ENCODE results near the gene KIAA0753. TPM values are rescaled to one million over a fixed set of nuclear protein-coding genes. Genes with fewer than 3 reads are reported as not detected.

The KIAA0753 gene
- total and polyA plus RNA-seq, 7 experiments from 2014 or later: 2.6 to 18.4 (median 13.3) TPM

- H3K27me3 Mint-ChIP-seq: peaks cover 31 to 55% (median 52%) of the 10 kb centered on the region in 5 donors
- DNase-seq: no peak
- no peak overlapping the region for H3K4me3 Mint-ChIP-seq
- Histone ChIP-seq H3K27me3 (ENCODE audit: control insufficient read depth in 2 of 2, insufficient read depth in 2 of 2, low read length in 2 of 2) (peaks cover 0 to 6% of the 10 kb centered on the region in 2 donors), H3K9me3 (ENCODE audit: control insufficient read depth in 2 of 3, low read length in 3 of 3) (no peaks in the 10 kb centered on the region), H3K4me1 (ENCODE audit: control insufficient read depth in 2 of 2, insufficient read depth in 2 of 2, low read length in 2 of 2) (no peaks in the 10 kb centered on the region), H3K4me3 (ENCODE audit: low read length) (no peak overlapping the region), H3K36me3 (ENCODE audit: control insufficient read depth in 2 of 3, insufficient read depth in 3 of 3, low read length in 3 of 3) (no peaks in the 10 kb centered on the region), H3K27ac (ENCODE audit: low read depth, low read length) (no peak overlapping the region)
- intact Hi-C loops (cut with micrococcal nuclease): no loop called here
- ATAC-seq: no peak
- CTCF ChIA-PET: no interaction called here
- H3K9me3 Mint-ChIP-seq: peaks cover 0 to 2% (median 0%) of the 10 kb centered on the region in 11 donors
- H3K27ac Mint-ChIP-seq: no peak overlapping the region
- peaks cover 0 to 10% (median 5%) of the 10 kb centered on the region in 5 donors for H3K36me3 Mint-ChIP-seq
- peaks cover 3 to 8% (median 6%) of the 10 kb centered on the region in 7 donors for H3K4me1 Mint-ChIP-seq
- POLR2A ChIA-PET: no interaction called here
Measured at GRCh38 chr17:6561446-6561845, 79.1 kb downstream of the KIAA0753 start.

DNA sequence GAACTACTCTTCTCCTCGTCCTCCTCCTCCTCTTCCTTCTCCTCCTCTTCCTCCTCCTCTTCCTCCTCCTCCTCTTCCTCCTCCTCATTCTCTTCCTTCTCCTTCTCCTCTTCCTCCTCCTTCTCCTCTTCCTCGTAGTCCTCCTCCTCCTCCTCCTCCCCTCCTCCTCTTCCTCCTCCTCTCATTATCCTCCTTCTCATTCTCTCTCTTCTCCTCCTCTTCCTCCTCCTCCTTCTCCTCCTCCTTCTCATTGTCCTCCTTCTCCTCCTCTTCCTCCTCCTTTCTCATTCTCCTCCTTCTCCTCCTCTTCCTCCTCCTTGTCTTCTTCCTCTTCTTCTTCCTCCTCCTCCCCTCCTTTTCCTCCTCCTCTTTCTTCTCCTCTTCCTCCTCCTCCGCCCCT, 80.0 kb downstream of the KIAA0753 start:
- POLR2A ChIA-PET: no interaction called here

DNA sequence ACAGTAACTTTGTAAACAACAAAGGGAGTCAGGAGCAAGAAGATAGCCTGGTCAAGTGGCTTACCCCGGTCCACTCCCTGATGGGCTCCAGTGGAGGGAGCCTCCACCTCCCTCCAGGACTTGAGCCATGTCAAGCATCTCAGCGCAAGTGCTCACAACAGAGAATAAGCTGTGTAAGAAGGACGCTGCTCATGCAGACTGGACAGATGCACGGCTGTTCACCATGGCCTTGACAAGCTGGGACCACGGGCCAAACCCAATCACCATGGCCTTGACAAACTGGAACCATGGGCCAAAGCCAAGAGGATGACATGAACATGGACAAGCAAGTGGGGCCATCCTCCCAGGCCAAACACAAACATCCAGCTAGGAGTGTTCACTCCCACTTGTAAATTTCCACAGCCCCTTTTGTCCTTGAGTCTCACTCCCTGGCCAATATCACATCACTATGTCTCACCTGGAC, 80.7 kb downstream of the KIAA0753 start:
- Mint-ChIP-seq H3K27ac (no peak overlapping the region), H3K4me3 (no peak overlapping the region), H3K4me1 (peaks cover 5 to 13% (median 12%) of the 10 kb centered on the region in 7 donors), H3K27me3 (peaks cover 41 to 59% (median 55%) of the 10 kb centered on the region in 5 donors), H3K9me3 (peaks cover 0 to 2% (median 0%) of the 10 kb centered on the region in 11 donors), H3K36me3 (peaks cover 0 to 10% (median 3%) of the 10 kb centered on the region in 5 donors)
- POLR2A ChIA-PET: no interaction called here
- no peaks in the 10 kb centered on the region for H3K9me3 ChIP-seq (ENCODE audit: control insufficient read depth in 2 of 3, low read length in 3 of 3)
- CTCF ChIA-PET: no interaction called here
- no peak overlapping the region for H3K27ac ChIP-seq (ENCODE audit: low read depth, low read length)
- H3K27me3 ChIP-seq (ENCODE audit: control insufficient read depth in 2 of 2, insufficient read depth in 2 of 2, low read length in 2 of 2): peaks cover 0 to 11% of the 10 kb centered on the region in 2 donors
- intact Hi-C loops (cut with micrococcal nuclease): no loop called here
- no peak overlapping the region for H3K4me3 ChIP-seq (ENCODE audit: low read length)
- no peaks in the 10 kb centered on the region for H3K36me3 ChIP-seq (ENCODE audit: control insufficient read depth in 2 of 3, insufficient read depth in 3 of 3, low read length in 3 of 3)
- ATAC-seq: no peak
- peaks cover 0 to 7% of the 10 kb centered on the region in 2 donors for H3K4me1 ChIP-seq (ENCODE audit: control insufficient read depth in 2 of 2, insufficient read depth in 2 of 2, low read length in 2 of 2)
- DNase-seq: no peak

More for the DNA sequence above, 80.0 kb downstream of the KIAA0753 start:
- ATAC-seq (no peak), DNase-seq (no peak)
- Mint-ChIP-seq H3K36me3 (peaks cover 0 to 10% (median 5%) of the 10 kb centered on the region in 5 donors), H3K27ac (no peak overlapping the region), H3K27me3 (peaks cover 34 to 55% (median 52%) of the 10 kb centered on the region in 5 donors), H3K4me3 (no peak overlapping the region), H3K4me1 (peaks cover 3 to 8% (median 6%) of the 10 kb centered on the region in 7 donors), H3K9me3 (peaks cover 0 to 2% (median 0%) of the 10 kb centered on the region in 11 donors)
- Histone ChIP-seq H3K9me3 (ENCODE audit: control insufficient read depth in 2 of 3, low read length in 3 of 3) (no peaks in the 10 kb centered on the region), H3K27me3 (ENCODE audit: control insufficient read depth in 2 of 2, insufficient read depth in 2 of 2, low read length in 2 of 2) (peaks cover 0 to 7% of the 10 kb centered on the region in 2 donors), H3K4me3 (ENCODE audit: low read length) (no peak overlapping the region), H3K36me3 (ENCODE audit: control insufficient read depth in 2 of 3, insufficient read depth in 3 of 3, low read length in 3 of 3) (no peaks in the 10 kb centered on the region), H3K27ac (ENCODE audit: low read depth, low read length) (no peak overlapping the region), H3K4me1 (ENCODE audit: control insufficient read depth in 2 of 2, insufficient read depth in 2 of 2, low read length in 2 of 2) (peaks cover 0 to 3% of the 10 kb centered on the region in 2 donors)
- intact Hi-C loops (cut with micrococcal nuclease): no loop called here
- CTCF ChIA-PET: no interaction called here

DNA sequence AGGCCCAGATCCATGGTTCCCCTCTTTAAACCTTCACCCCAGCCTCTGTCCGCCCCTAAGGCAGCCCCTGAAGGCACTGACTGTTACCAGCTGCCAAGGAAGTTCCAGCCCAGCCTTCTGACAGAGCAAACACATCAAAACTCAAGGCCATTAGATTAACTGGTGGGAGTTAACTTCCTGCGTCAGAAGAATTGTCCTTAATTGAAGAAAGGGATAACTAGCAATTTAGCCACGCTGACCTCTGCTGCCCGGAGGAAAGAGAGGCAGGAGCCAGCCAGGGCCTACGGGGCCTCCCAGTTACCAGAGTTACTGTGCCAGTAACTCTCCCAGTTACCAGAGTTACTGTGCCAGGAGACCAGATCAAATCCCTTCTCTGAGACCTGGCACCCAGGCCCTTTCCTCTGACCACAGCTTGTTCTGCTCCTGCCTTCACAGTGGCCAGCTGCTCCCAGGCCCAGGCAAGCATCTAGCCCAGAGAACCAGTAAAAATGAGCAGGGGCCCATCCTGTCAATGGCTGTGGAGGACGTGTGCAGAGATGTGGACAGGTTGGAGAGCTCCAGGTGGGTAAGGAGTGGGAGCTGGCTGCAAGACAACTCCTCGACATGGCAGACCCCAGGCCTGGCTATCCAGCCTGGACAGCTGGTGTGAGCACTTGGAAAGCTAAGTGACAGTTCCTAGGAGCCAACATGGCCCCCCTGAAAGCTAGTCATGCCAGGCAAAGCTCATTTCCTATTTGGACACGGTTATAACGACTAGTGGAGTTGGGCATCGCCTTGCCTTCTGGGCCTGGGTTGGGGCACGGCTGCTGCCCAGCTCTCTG, 81.4 kb downstream of the KIAA0753 start:
- H3K27ac Mint-ChIP-seq: no peak overlapping the region
- Histone ChIP-seq H3K9me3 (ENCODE audit: control insufficient read depth in 2 of 3, low read length in 3 of 3) (no peaks in the 10 kb centered on the region), H3K27ac (ENCODE audit: low read depth, low read length) (no peak overlapping the region), H3K4me3 (ENCODE audit: low read length) (no peak overlapping the region), H3K27me3 (ENCODE audit: control insufficient read depth in 2 of 2, insufficient read depth in 2 of 2, low read length in 2 of 2) (peaks cover 0 to 11% of the 10 kb centered on the region in 2 donors), H3K4me1 (ENCODE audit: control insufficient read depth in 2 of 2, insufficient read depth in 2 of 2, low read length in 2 of 2) (peaks cover 0 to 7% of the 10 kb centered on the region in 2 donors), H3K36me3 (ENCODE audit: control insufficient read depth in 2 of 3, insufficient read depth in 3 of 3, low read length in 3 of 3) (no peaks in the 10 kb centered on the region)
- peaks cover 5 to 17% (median 14%) of the 10 kb centered on the region in 7 donors for H3K4me1 Mint-ChIP-seq
- H3K36me3 Mint-ChIP-seq: peaks cover 0 to 7% (median 3%) of the 10 kb centered on the region in 5 donors
- intact Hi-C loops (cut with micrococcal nuclease): no loop called here
- ChIA-PET POLR2A (no interaction called here), CTCF (no interaction called here)
- H3K27me3 Mint-ChIP-seq: peaks cover 48 to 61% (median 58%) of the 10 kb centered on the region in 5 donors
- DNase-seq (no peak), ATAC-seq (no peak)
- peak overlapping the region in 1 of 10 donors; percentile 49 for H3K4me3 Mint-ChIP-seq
- H3K9me3 Mint-ChIP-seq: peaks cover 0 to 2% (median 0%) of the 10 kb centered on the region in 11 donors

GRCh38 chr17:6558276-6558675, 82.2 kb downstream of the KIAA0753 start:
- intact Hi-C loops (cut with micrococcal nuclease): no loop called here
- Histone ChIP-seq H3K27ac (ENCODE audit: low read depth, low read length) (no peak overlapping the region), H3K4me3 (ENCODE audit: low read length) (no peak overlapping the region), H3K4me1 (ENCODE audit: control insufficient read depth in 2 of 2, insufficient read depth in 2 of 2, low read length in 2 of 2) (peaks cover 0 to 7% of the 10 kb centered on the region in 2 donors), H3K36me3 (ENCODE audit: control insufficient read depth in 2 of 3, insufficient read depth in 3 of 3, low read length in 3 of 3) (no peaks in the 10 kb centered on the region), H3K27me3 (ENCODE audit: control insufficient read depth in 2 of 2, insufficient read depth in 2 of 2, low read length in 2 of 2) (peaks cover 0 to 11% of the 10 kb centered on the region in 2 donors), H3K9me3 (ENCODE audit: control insufficient read depth in 2 of 3, low read length in 3 of 3) (no peaks in the 10 kb centered on the region)
- no peak overlapping the region for H3K27ac Mint-ChIP-seq
- DNase-seq (no peak), ATAC-seq (no peak)
- ChIA-PET POLR2A (no interaction called here), CTCF (no interaction called here)
- H3K4me1 Mint-ChIP-seq: peaks cover 5 to 17% (median 14%) of the 10 kb centered on the region in 7 donors
- peaks cover 0 to 2% (median 0%) of the 10 kb centered on the region in 11 donors for H3K9me3 Mint-ChIP-seq
- H3K27me3 Mint-ChIP-seq: peaks cover 55 to 63% (median 57%) of the 10 kb centered on the region in 5 donors
- H3K4me3 Mint-ChIP-seq: no peak overlapping the region
- H3K36me3 Mint-ChIP-seq: peaks cover 0 to 3% (median 0%) of the 10 kb centered on the region in 5 donors

DNA sequence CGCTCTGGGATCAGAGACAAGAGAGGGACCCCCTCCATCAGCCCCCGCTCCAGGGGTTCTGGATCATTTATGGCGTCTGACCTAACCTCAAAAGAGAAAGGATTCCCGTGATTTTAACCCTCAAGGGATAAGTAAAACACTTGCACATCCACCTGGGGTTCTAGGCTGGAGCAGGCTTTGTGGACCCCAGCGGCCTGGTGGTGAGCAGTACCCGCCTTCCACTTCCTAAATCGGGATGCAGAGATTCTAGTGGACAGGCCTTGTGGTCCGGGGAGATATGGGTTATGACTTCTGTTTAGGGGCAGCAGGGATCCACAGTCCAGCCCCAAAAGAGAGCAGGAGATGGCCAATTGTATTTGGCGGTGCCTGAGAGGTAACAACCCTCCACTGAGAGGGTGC, 83.5 kb downstream of the KIAA0753 start:
- ATAC-seq: no peak
- Histone ChIP-seq H3K4me1 (ENCODE audit: control insufficient read depth in 2 of 2, insufficient read depth in 2 of 2, low read length in 2 of 2) (peaks cover 0 to 7% of the 10 kb centered on the region in 2 donors), H3K4me3 (ENCODE audit: low read length) (no peak overlapping the region), H3K27me3 (ENCODE audit: control insufficient read depth in 2 of 2, insufficient read depth in 2 of 2, low read length in 2 of 2) (peaks cover 0 to 11% of the 10 kb centered on the region in 2 donors), H3K27ac (ENCODE audit: low read depth, low read length) (no peak overlapping the region), H3K36me3 (ENCODE audit: control insufficient read depth in 2 of 3, insufficient read depth in 3 of 3, low read length in 3 of 3) (no peaks in the 10 kb centered on the region), H3K9me3 (ENCODE audit: control insufficient read depth in 2 of 3, low read length in 3 of 3) (no peaks in the 10 kb centered on the region)
- Mint-ChIP-seq H3K36me3 (peaks cover 0 to 3% (median 0%) of the 10 kb centered on the region in 5 donors), H3K27ac (no peak overlapping the region), H3K9me3 (peaks cover 0 to under 1% (median 0%) of the 10 kb centered on the region in 11 donors), H3K4me1 (peaks cover 5 to 17% (median 15%) of the 10 kb centered on the region in 7 donors), H3K27me3 (peaks cover 49 to 60% (median 55%) of the 10 kb centered on the region in 5 donors), H3K4me3 (peak overlapping the region in 9 of 10 donors; percentile 35 to 68 (median 55))
- DNase-seq: no peak
- ChIA-PET POLR2A (no interaction called here), CTCF (no interaction called here)
- intact Hi-C loops (cut with micrococcal nuclease): no loop called here

Measured in naive thymus-derived CD4-positive, alpha-beta T cell (primary cell).